H9 (cell line): ENCODE results near the gene ZNF641. TPM values are rescaled to one million over a fixed set of nuclear protein-coding genes. Genes with fewer than 3 reads are reported as not detected.

Source experiments
- DNase-seq: peaks from one replicate; pipeline ENCODE4 v3.0.0-alpha.2; 2017
- H2AFZ ChIP-seq: one replicate; pipeline ENCODE4 v1.6.1; 2013; ENCODE audit warnings: mild to moderate bottlenecking, low read length, control low read depth, moderate library complexity
- H2AK5ac ChIP-seq: 2 replicates; pipeline ENCODE4 v1.6.1; 2013; ENCODE audit warnings: low read length, control low read depth, mixed read lengths; ENCODE audit not compliant: insufficient read length
- H2BK120ac ChIP-seq: one replicate; pipeline ENCODE4 v1.6.1; 2013; ENCODE audit warnings: low read depth, mild to moderate bottlenecking, low read length, control low read depth, inconsistent platforms; ENCODE audit not compliant: poor library complexity, severe bottlenecking
- H2BK12ac ChIP-seq: 2 replicates; pipeline ENCODE4 v1.6.1; 2013; ENCODE audit warnings: low read length, control low read depth, mixed read lengths, low read depth; ENCODE audit not compliant: insufficient read length
- H2BK15ac ChIP-seq: 2 replicates; pipeline ENCODE4 v1.6.1; 2013; ENCODE audit warnings: low read depth, low read length, control low read depth
- H2BK20ac ChIP-seq: one replicate; pipeline ENCODE4 v1.6.1; 2013; ENCODE audit warnings: low read depth, mild to moderate bottlenecking, low read length, control low read depth, inconsistent platforms; ENCODE audit not compliant: poor library complexity, severe bottlenecking
- H2BK5ac ChIP-seq: 2 replicates; pipeline ENCODE4 v1.6.1; 2013; ENCODE audit warnings: low read length, control low read depth, mixed read lengths; ENCODE audit not compliant: insufficient read length
- H3K14ac ChIP-seq: 2 replicates; pipeline ENCODE4 v1.6.1; 2013; ENCODE audit warnings: low read length, control low read depth; ENCODE audit not compliant: insufficient read depth
- H3K18ac ChIP-seq: 2 replicates; pipeline ENCODE4 v1.6.1; 2013; ENCODE audit warnings: low read depth, mild to moderate bottlenecking, mixed read lengths, low read length, control low read depth; ENCODE audit not compliant: insufficient read length
- H3K23ac ChIP-seq: 2 replicates; pipeline ENCODE4 v1.6.1; 2013; ENCODE audit warnings: low read length, control low read depth, mixed read lengths, low read depth; ENCODE audit not compliant: insufficient read length
- H3K23me2 ChIP-seq: 2 replicates; pipeline ENCODE4 v1.6.1; 2013; ENCODE audit warnings: low read depth, mild to moderate bottlenecking, mixed read lengths, low read length, control low read depth; ENCODE audit not compliant: insufficient read length, poor library complexity, severe bottlenecking
- H3K27ac ChIP-seq: 2 replicates; pipeline ENCODE4 v1.5.1; 2013; ENCODE audit warnings: low read length, control low read depth, mixed read lengths, low read depth; ENCODE audit not compliant: insufficient read length
- H3K27me3 ChIP-seq: 2 replicates; pipeline ENCODE4 v1.6.1; 2013; ENCODE audit warnings: low read length, control low read depth, inconsistent platforms; ENCODE audit not compliant: insufficient read depth
- H3K4ac ChIP-seq: 2 replicates; pipeline ENCODE4 v1.6.1; 2013; ENCODE audit warnings: low read depth, mild to moderate bottlenecking, control low read depth, inconsistent platforms, low read length, moderate library complexity
- H3K4me1 ChIP-seq: 2 replicates; pipeline ENCODE4 v1.6.1; 2013; ENCODE audit warnings: low read length, control low read depth, inconsistent platforms; ENCODE audit not compliant: insufficient read depth
- H3K4me2 ChIP-seq: 2 replicates; pipeline ENCODE4 v1.6.1; 2013; ENCODE audit warnings: low read length, control low read depth, mixed read lengths; ENCODE audit not compliant: insufficient read length, insufficient read depth
- H3K56ac ChIP-seq: 2 replicates; pipeline ENCODE4 v1.6.1; 2013; ENCODE audit warnings: low read depth, mild to moderate bottlenecking, mixed read lengths, low read length, control low read depth; ENCODE audit not compliant: insufficient read length
- H3K79me1 ChIP-seq: 2 replicates; pipeline ENCODE4 v1.6.1; 2013; ENCODE audit warnings: low read depth, mild to moderate bottlenecking, moderate library complexity, low read length, control low read depth, inconsistent platforms; ENCODE audit not compliant: insufficient read depth, poor library complexity, severe bottlenecking
- H3K79me2 ChIP-seq: 2 replicates; pipeline ENCODE4 v1.6.1; 2013; ENCODE audit warnings: low read length, control low read depth, inconsistent platforms; ENCODE audit not compliant: insufficient read depth
- H3K9ac ChIP-seq: 2 replicates; pipeline ENCODE4 v1.6.1; 2013; ENCODE audit warnings: low read length, control low read depth, mixed read lengths; ENCODE audit not compliant: insufficient read length; ENCODE audit errors: extremely low read depth
- H3K9me3 ChIP-seq: one replicate; pipeline ENCODE4 v1.6.1; 2013; ENCODE audit warnings: low read depth, low read length, inconsistent platforms; ENCODE audit not compliant: control insufficient read depth
- H3T11ph ChIP-seq: one replicate; pipeline ENCODE4 v1.6.1; 2013; ENCODE audit warnings: mild to moderate bottlenecking, low read length, control low read depth, inconsistent platforms
- H4K20me1 ChIP-seq: one replicate; pipeline ENCODE4 v1.6.1; 2013; ENCODE audit not compliant: control insufficient read depth, insufficient read length, insufficient read depth
- H4K5ac ChIP-seq: 2 replicates; pipeline ENCODE4 v1.6.1; 2013; ENCODE audit warnings: low read depth, mild to moderate bottlenecking, mixed read lengths, low read length, control low read depth; ENCODE audit not compliant: insufficient read length
- H4K8ac ChIP-seq: replicated peaks from 2 replicates; pipeline ENCODE4 v1.6.1; 2013; ENCODE audit warnings: low read length, control low read depth, mixed read lengths, low read depth; ENCODE audit not compliant: insufficient read length
- H4K91ac ChIP-seq: 2 replicates; pipeline ENCODE4 v1.6.1; 2013; ENCODE audit warnings: low read depth, mild to moderate bottlenecking, moderate library complexity, mixed read lengths, low read length, control low read depth; ENCODE audit not compliant: insufficient read length
- H3K27ac Mint-ChIP-seq, 3 experiments: 2 replicates in 2 of 3; 3 replicates in 1 of 3; pipeline ENCODE4 v1.8.0; 2020 to 2021; ENCODE audit warnings: mixed read lengths in 3 of 3, mild to moderate bottlenecking in 1 of 3, moderate library complexity in 1 of 3
- H3K27me3 Mint-ChIP-seq: 2 replicates; pipeline ENCODE4 v1.8.0; 2021; ENCODE audit warnings: low read depth, mild to moderate bottlenecking, moderate library complexity, mixed read lengths
- H3K36me3 Mint-ChIP-seq, 3 experiments: 2 replicates in 2 of 3; 3 replicates in 1 of 3; pipeline ENCODE4 v1.8.0; 2020 to 2021; ENCODE audit warnings: low read depth in 3 of 3, mixed read lengths in 3 of 3; ENCODE audit not compliant: insufficient read depth in 1 of 3
- H3K4me1 Mint-ChIP-seq, 2 experiments: 2 replicates each; pipeline ENCODE4 v1.8.0; 2020; ENCODE audit warnings: mixed read lengths in 2 of 2
- H3K4me3 Mint-ChIP-seq, 2 experiments: 2 replicates in 1 of 2; 3 replicates in 1 of 2; pipeline ENCODE4 v1.8.0; 2020 to 2021; ENCODE audit warnings: mild to moderate bottlenecking in 2 of 2, mixed read lengths in 2 of 2, moderate library complexity in 1 of 2
- H3K9me3 Mint-ChIP-seq, 2 experiments: 2 replicates in 1 of 2; 3 replicates in 1 of 2; pipeline ENCODE4 v1.8.0; 2020; ENCODE audit warnings: mild to moderate bottlenecking in 2 of 2, mixed read lengths in 2 of 2, moderate library complexity in 1 of 2
- WGBS: extraction: QIAGEN DNeasy Blood & Tissue Kit; methylation state at CpG from one replicate; pipeline ENCODE4 v1.1.7; 2013; ENCODE audit warnings: missing lambda C conversion rate, low lambda C conversion rate, mixed read lengths; ENCODE audit not compliant: insufficient read length; ENCODE audit errors: extremely low coverage; 5-methylcytosine and 5-hydroxymethylcytosine counted together
- total RNA-seq: library from RNA; stranded (reverse); gene quantifications from 2 replicates; pipeline ENCODE4 v1.2.1, GENCODE V29; 2021
- TF ChIP-seq, protein P1 (sequence below): fragments of 200-600 bp; sonication (generic); conservative IDR thresholded peaks from 3 replicates; pipeline ENCODE4 v1.8.0; 2021; ENCODE audit warnings: antibody characterized with exemption, mild to moderate bottlenecking

The ZNF641 gene
- total RNA-seq, 1 experiment from 2014 or later = 8.5 TPM

DNA sequence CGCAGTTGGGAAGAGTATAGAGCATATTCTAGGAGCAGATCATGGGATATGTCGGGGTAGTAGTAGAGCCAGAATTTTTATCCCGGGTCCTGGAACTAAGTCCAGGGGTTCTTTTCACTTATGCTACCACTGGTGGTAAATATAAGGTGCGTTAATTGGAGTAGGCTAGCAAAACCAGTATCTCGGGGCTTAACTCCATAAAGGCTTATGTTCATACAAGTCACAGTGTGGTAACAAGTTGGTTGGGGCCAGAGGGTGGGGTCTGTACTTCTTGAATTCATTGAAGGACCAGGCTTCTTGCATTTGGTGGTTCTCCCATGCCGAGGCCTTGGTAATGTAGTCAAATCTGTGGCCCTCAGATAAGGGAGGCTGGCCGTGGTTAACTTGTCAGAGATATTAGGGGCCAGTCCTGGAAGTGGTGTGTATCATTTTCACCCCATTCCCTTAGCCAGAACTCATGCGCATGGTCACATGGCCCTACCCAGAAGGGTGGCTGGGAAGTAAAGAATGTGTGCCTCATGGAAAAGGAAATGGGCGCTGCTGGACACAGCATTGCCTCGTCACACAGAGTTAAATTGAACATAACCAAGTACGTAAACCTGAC, 1.5 kb upstream of the ZNF641 start:
- Histone ChIP-seq H3K27me3 (no peaks in the 10 kb centered on the region), H3K23ac (no peak overlapping the region), H4K8ac (no peak overlapping the region), H2BK12ac (no peak overlapping the region), H3K14ac (no peak overlapping the region), H2AFZ (no peak overlapping the region), H3K4me2 (no peak overlapping the region), H4K20me1 (no peaks in the 10 kb centered on the region), H3K9ac (no peak overlapping the region), H3K27ac (no peak overlapping the region), H3K4me1 (peaks cover 2% of the 10 kb centered on the region; the same call in 1 of the 2 replicates), H4K5ac (no peak overlapping the region), H3K18ac (no peak overlapping the region), H3K79me2 (no peaks in the 10 kb centered on the region), H3K23me2 (peaks cover 10% of the 10 kb centered on the region), H3K4ac (no peak overlapping the region), H2BK120ac (no peak overlapping the region), H4K91ac (no peak overlapping the region), H3K9me3 (no peaks in the 10 kb centered on the region), H2BK20ac (no peak overlapping the region), H3K79me1 (no peaks in the 10 kb centered on the region), H2BK15ac (no peak overlapping the region), H2BK5ac (no peak overlapping the region), H2AK5ac (no peak overlapping the region), H3K56ac (no peak overlapping the region), H3T11ph (no peak overlapping the region)
- Mint-ChIP-seq H3K9me3 (no peaks in the 10 kb centered on the region), H3K4me1 (peaks cover 6 to 10% of the 10 kb centered on the region in 2 experiments), H3K27me3 (peaks cover 5% of the 10 kb centered on the region), H3K27ac (no peak overlapping the region), H3K36me3 (peaks cover 0 to 1% (median 0%) of the 10 kb centered on the region in 3 experiments; a peak in 1 of 7 replicates), H3K4me3 (0 out of 5 replicates have a peak overlapping the region, but pooled peaks have one; percentile 25 to 83)
- no peak for DNase-seq
- WGBS = no CpG with 5 or more reads among the region's 11 CpGs
- TF ChIP-seq, protein P1, sequence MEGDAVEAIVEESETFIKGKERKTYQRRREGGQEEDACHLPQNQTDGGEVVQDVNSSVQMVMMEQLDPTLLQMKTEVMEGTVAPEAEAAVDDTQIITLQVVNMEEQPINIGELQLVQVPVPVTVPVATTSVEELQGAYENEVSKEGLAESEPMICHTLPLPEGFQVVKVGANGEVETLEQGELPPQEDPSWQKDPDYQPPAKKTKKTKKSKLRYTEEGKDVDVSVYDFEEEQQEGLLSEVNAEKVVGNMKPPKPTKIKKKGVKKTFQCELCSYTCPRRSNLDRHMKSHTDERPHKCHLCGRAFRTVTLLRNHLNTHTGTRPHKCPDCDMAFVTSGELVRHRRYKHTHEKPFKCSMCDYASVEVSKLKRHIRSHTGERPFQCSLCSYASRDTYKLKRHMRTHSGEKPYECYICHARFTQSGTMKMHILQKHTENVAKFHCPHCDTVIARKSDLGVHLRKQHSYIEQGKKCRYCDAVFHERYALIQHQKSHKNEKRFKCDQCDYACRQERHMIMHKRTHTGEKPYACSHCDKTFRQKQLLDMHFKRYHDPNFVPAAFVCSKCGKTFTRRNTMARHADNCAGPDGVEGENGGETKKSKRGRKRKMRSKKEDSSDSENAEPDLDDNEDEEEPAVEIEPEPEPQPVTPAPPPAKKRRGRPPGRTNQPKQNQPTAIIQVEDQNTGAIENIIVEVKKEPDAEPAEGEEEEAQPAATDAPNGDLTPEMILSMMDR = no peak
